Lower leg skin (tissue), 4 donors: Measurements from ENCODE around the gene ZFAND3. TPM values are rescaled to one million over a fixed set of nuclear protein-coding genes. Genes with fewer than 3 reads are reported as not detected.
A peak's percentile ranks its signal among the peaks of the same experiment; 100 is the strongest.

Source experiments
- DNase-seq, 2 donors: peaks; one replicate each; pipeline ENCODE4 v3.0.0-alpha.2; 2019; ENCODE audit warnings: low spot score in 2 of 2
- H3K4me3 ChIP-seq: fragments of 200-600 bp; sonication (generic); 2 replicates; pipeline ENCODE4 v1.5.1; 2017; ENCODE audit warnings: mild to moderate bottlenecking, low read depth; ENCODE audit not compliant: poor library complexity, severe bottlenecking
- CTCF ChIP-seq, 3 donors: fragments of 450-650 bp; IDR thresholded peaks; one replicate each; pipeline ENCODE4 v1.5.1; 2016; ENCODE audit warnings: antibody characterized with exemption in 3 of 3, mild to moderate bottlenecking in 3 of 3, moderate library complexity in 2 of 3
- POLR2A ChIP-seq, 2 donors: fragments of 450-650 bp; IDR thresholded peaks; one replicate each; pipeline ENCODE4 v1.6.1; 2016 to 2017; ENCODE audit warnings: antibody characterized with exemption in 2 of 2, mild to moderate bottlenecking in 1 of 2, moderate library complexity in 1 of 2
- WGBS, 2 donors: methylation state at CpG; one replicate each; pipeline ENCODE4 v1.1.5; 2018; 5-methylcytosine and 5-hydroxymethylcytosine counted together
- intact Hi-C: fragments of 100-400 bp; cut with DNase I; formaldehyde crosslinking; loops from one replicate; pipeline ENCODE4 v1.15.0; 2023; ENCODE audit warnings: low total_unique reads
- total RNA-seq, 4 donors: library from RNA; depleted of rRNA; stranded (reverse); fragments of >200 nt; gene quantifications; one replicate each; pipeline ENCODE4 v1.1.0, GENCODE V29; 2016

Gene ZFAND3
- total RNA-seq, 4 donors from 2014 or later: 26.3 to 40.8 (median 30.3) TPM

- 93 to 97% methylated on average over 9 of the region's 9 CpGs for WGBS, 2 donors
- intact Hi-C loops: no loop called here
- no peak overlapping the region for H3K4me3 ChIP-seq
- peak in 1 of 2 donors; percentile 75 for DNase-seq
- TF ChIP-seq CTCF (IDR thresholded peaks at IDR 0.05) (no peak), POLR2A (IDR thresholded peaks at IDR 0.05) (no peak)
Measured at GRCh38 chr6:38191418-38191817, 371.9 kb downstream of the ZFAND3 start.

- DNase-seq: peak in 1 of 2 donors; percentile 68
- intact Hi-C loops: no loop called here
- WGBS, 2 donors: 89 to 91% methylated on average over 9 of the region's 9 CpGs
- no peak overlapping the region for H3K4me3 ChIP-seq
- TF ChIP-seq CTCF (IDR thresholded peaks at IDR 0.05) (no peak), POLR2A (IDR thresholded peaks at IDR 0.05) (no peak)
Measured at GRCh38 chr6:38192011-38192410, 372.5 kb downstream of the ZFAND3 start.

GRCh38 chr6:38192487-38192886, 373.0 kb downstream of the ZFAND3 start:
- WGBS, 2 donors: 75% methylated on average over 5 of the region's 5 CpGs
- DNase-seq: peak in 1 of 2 donors; percentile 18
- intact Hi-C loops: no loop called here
- TF ChIP-seq POLR2A (IDR thresholded peaks at IDR 0.05): no peak
- no peak for TF ChIP-seq CTCF (IDR thresholded peaks at IDR 0.05)
- no peak overlapping the region for H3K4me3 ChIP-seq

GRCh38 chr6:38193051-38193450, 373.5 kb downstream of the ZFAND3 start:
- TF ChIP-seq POLR2A (IDR thresholded peaks at IDR 0.05) (no peak), CTCF (IDR thresholded peaks at IDR 0.05) (no peak)
- WGBS, 2 donors: 90 to 94% methylated on average over 7 of the region's 7 CpGs
- H3K4me3 ChIP-seq: no peak overlapping the region
- peak in 1 of 2 donors; percentile 62 for DNase-seq
- intact Hi-C loops: no loop called here

- TF ChIP-seq POLR2A (IDR thresholded peaks at IDR 0.05) (no peak), CTCF (IDR thresholded peaks at IDR 0.05) (no peak)
- 82 to 85% methylated on average over 9 of the region's 9 CpGs for WGBS, 2 donors
- no peak overlapping the region for H3K4me3 ChIP-seq
- DNase-seq: peak in 1 of 2 donors; percentile 72
- intact Hi-C loops: no loop called here
Measured at GRCh38 chr6:38193481-38194281, 374.2 kb downstream of the ZFAND3 start.

GRCh38 chr6:38194282-38194572, 374.7 kb downstream of the ZFAND3 start:
- DNase-seq: no peak
- intact Hi-C loops: no loop called here

More at GRCh38 chr6:38194282-38194572, 374.7 kb downstream of the ZFAND3 start:
- no peak overlapping the region for H3K4me3 ChIP-seq
- TF ChIP-seq POLR2A (IDR thresholded peaks at IDR 0.05): no peak
- TF ChIP-seq CTCF (IDR thresholded peaks at IDR 0.05): no peak
- 98 to 100% methylated on average over 2 of the region's 2 CpGs for WGBS, 2 donors
